Hepatocyte (in vitro differentiated cells): ENCODE data around the gene TTC7B. TPM values are rescaled to one million over a fixed set of nuclear protein-coding genes. Genes with fewer than 3 reads are reported as not detected.

ENCODE experiments used
- DNase-seq: peaks from one replicate; pipeline ENCODE4 v3.0.0-alpha.2; 2016; ENCODE audit warnings: low spot score
- H2AFZ ChIP-seq: fragments of 200-600 bp; sonication (generic); 2 replicates; pipeline ENCODE4 v1.6.0; 2016; ENCODE audit warnings: antibody characterized with exemption, mild to moderate bottlenecking
- H3K27ac ChIP-seq: fragments of 200-600 bp; sonication (generic); 2 replicates; pipeline ENCODE4 v1.5.1; 2016; ENCODE audit warnings: mild to moderate bottlenecking
- H3K27me3 ChIP-seq: fragments of 200-600 bp; sonication (generic); 2 replicates; pipeline ENCODE4 v1.6.1; 2016
- H3K36me3 ChIP-seq: fragments of 200-600 bp; sonication (generic); replicated peaks from 2 replicates; pipeline ENCODE4 v1.5.1; 2016; ENCODE audit warnings: low read depth; ENCODE audit not compliant: insufficient read depth
- H3K4me1 ChIP-seq: fragments of 200-600 bp; sonication (generic); 2 replicates; pipeline ENCODE4 v1.5.1; 2016; ENCODE audit warnings: mild to moderate bottlenecking, moderate library complexity; ENCODE audit not compliant: insufficient read depth
- H3K4me2 ChIP-seq: fragments of 200-600 bp; sonication (generic); 2 replicates; pipeline ENCODE4 v1.6.0; 2016
- H3K4me3 ChIP-seq: fragments of 200-600 bp; sonication (generic); 2 replicates; pipeline ENCODE4 v1.5.1; 2016; ENCODE audit warnings: mild to moderate bottlenecking
- H3K79me2 ChIP-seq: fragments of 200-600 bp; sonication (generic); 2 replicates; pipeline ENCODE4 v1.6.0; 2017; ENCODE audit warnings: mild to moderate bottlenecking
- H3K9me2 ChIP-seq: fragments of 200-600 bp; sonication (generic); replicated peaks from 2 replicates; pipeline ENCODE4 v1.6.0; 2017; ENCODE audit warnings: mild to moderate bottlenecking; ENCODE audit not compliant: insufficient read depth
- H3K9me3 ChIP-seq: fragments of 200-600 bp; sonication (generic); 2 replicates; pipeline ENCODE4 v1.5.1; 2016; ENCODE audit warnings: low read depth, mild to moderate bottlenecking
- H4K20me1 ChIP-seq: fragments of 200-600 bp; sonication (generic); 2 replicates; pipeline ENCODE4 v1.6.0; 2016; ENCODE audit warnings: mild to moderate bottlenecking; ENCODE audit not compliant: insufficient read depth, poor library complexity, severe bottlenecking
- EZH2 ChIP-seq: fragments of 200-600 bp; sonication (generic); IDR thresholded peaks from 2 replicates; pipeline ENCODE4 v1.6.1; 2016; ENCODE audit warnings: antibody characterized with exemption, mild to moderate bottlenecking, borderline replicate concordance
- EZH2phosphoT487 ChIP-seq: fragments of 200-600 bp; sonication (generic); IDR thresholded peaks from one replicate; pipeline ENCODE4 v1.6.1; 2018; ENCODE audit warnings: antibody characterized with exemption, mild to moderate bottlenecking, low read depth, moderate library complexity; ENCODE audit not compliant: unreplicated experiment, severe bottlenecking
- WGBS: methylation state at CpG from one replicate; pipeline ENCODE4 v1.1.6; 2016; ENCODE audit warnings: low lambda C conversion rate; ENCODE audit errors: missing lambda C conversion rate; 5-methylcytosine and 5-hydroxymethylcytosine counted together
- polyA plus RNA-seq: library from polyadenylated mRNA; unstranded; fragments of >200 nt; fragmentation: Nextera tagmentation; extraction: Ambion mirVana; gene quantifications from 2 replicates; pipeline ENCODE4 v1.2.1, GENCODE V29; 2016
- total RNA-seq: library from RNA; depleted of rRNA; stranded (reverse); fragments of >200 nt; gene quantifications from 2 replicates; pipeline ENCODE4 v1.2.3, GENCODE V29; 2014
- TF ChIP-seq, protein P1 (sequence below): fragments of 200-600 bp; sonication (generic); IDR thresholded peaks from 2 replicates; pipeline ENCODE4 v1.5.1; 2016; ENCODE audit warnings: antibody characterized with exemption, mild to moderate bottlenecking; ENCODE audit not compliant: poor library complexity

The TTC7B gene
- total and polyA plus RNA-seq, 2 experiments from 2014 or later: 10.7 to 25.5 TPM

GRCh38 chr14:90675399-90675798 is 140.8 kb downstream of the TTC7B start:
- H2AFZ ChIP-seq: no peak overlapping the region

DNA sequence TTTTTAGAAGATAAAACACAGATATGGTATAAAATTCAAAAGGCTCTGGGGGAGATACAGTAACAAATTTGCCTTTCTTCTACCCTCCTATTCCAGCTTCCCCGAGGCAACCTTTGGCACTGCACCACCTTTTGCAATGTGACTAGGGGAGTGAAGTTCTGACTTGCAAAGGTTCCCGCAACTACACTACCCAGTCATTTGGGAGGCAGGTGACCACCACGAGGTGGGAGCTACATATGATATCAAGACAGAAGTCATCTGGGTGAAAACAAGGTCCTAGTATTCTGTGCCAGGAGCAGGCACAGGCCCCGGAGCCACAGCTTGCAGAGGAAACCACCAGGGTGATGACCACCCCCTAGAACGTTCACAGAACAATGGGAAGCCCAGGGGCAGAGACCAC is 141.5 kb downstream of the TTC7B start:
- H3K4me3 ChIP-seq: no peak overlapping the region
- H3K27me3 ChIP-seq: no peaks in the 10 kb centered on the region
- no peaks in the 10 kb centered on the region for H4K20me1 ChIP-seq
- TF ChIP-seq EZH2 (no peak), EZH2phosphoT487 (no peak)
- TF ChIP-seq, protein P1, sequence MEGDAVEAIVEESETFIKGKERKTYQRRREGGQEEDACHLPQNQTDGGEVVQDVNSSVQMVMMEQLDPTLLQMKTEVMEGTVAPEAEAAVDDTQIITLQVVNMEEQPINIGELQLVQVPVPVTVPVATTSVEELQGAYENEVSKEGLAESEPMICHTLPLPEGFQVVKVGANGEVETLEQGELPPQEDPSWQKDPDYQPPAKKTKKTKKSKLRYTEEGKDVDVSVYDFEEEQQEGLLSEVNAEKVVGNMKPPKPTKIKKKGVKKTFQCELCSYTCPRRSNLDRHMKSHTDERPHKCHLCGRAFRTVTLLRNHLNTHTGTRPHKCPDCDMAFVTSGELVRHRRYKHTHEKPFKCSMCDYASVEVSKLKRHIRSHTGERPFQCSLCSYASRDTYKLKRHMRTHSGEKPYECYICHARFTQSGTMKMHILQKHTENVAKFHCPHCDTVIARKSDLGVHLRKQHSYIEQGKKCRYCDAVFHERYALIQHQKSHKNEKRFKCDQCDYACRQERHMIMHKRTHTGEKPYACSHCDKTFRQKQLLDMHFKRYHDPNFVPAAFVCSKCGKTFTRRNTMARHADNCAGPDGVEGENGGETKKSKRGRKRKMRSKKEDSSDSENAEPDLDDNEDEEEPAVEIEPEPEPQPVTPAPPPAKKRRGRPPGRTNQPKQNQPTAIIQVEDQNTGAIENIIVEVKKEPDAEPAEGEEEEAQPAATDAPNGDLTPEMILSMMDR: no peak
- H3K27ac ChIP-seq: no peak overlapping the region
- H3K9me3 ChIP-seq: no peaks in the 10 kb centered on the region
- no peaks in the 10 kb centered on the region for H3K9me2 ChIP-seq
- no peak overlapping the region for H2AFZ ChIP-seq
- H3K4me1 ChIP-seq: no peaks in the 10 kb centered on the region
- H3K4me2 ChIP-seq: no peak overlapping the region
- DNase-seq: no peak
- H3K36me3 ChIP-seq: no peaks in the 10 kb centered on the region
- 84% methylated on average over 5 of the region's 5 CpGs for WGBS
- H3K79me2 ChIP-seq: no peaks in the 10 kb centered on the region

More at GRCh38 chr14:90675399-90675798, 140.8 kb downstream of the TTC7B start:
- no peaks in the 10 kb centered on the region for H4K20me1 ChIP-seq
- H3K4me3 ChIP-seq: no peak overlapping the region
- no peaks in the 10 kb centered on the region for H3K79me2 ChIP-seq
- no peaks in the 10 kb centered on the region for H3K27me3 ChIP-seq
- H3K4me1 ChIP-seq: no peaks in the 10 kb centered on the region
- DNase-seq: no peak
- no peak overlapping the region for H3K4me2 ChIP-seq
- no peak overlapping the region for H3K27ac ChIP-seq
- no peak for TF ChIP-seq EZH2
- TF ChIP-seq, protein P1: no peak
- no peak for TF ChIP-seq EZH2phosphoT487
- no peaks in the 10 kb centered on the region for H3K9me2 ChIP-seq
- H3K9me3 ChIP-seq: no peaks in the 10 kb centered on the region
- H3K36me3 ChIP-seq: no peaks in the 10 kb centered on the region
- 94% methylated on average over 7 of the region's 7 CpGs for WGBS

- H3K4me3 ChIP-seq: no peak overlapping the region
- H2AFZ ChIP-seq: no peak overlapping the region
- no peaks in the 10 kb centered on the region for H3K9me2 ChIP-seq
- H3K4me1 ChIP-seq: no peaks in the 10 kb centered on the region
- H3K36me3 ChIP-seq: no peaks in the 10 kb centered on the region
- no peaks in the 10 kb centered on the region for H3K9me3 ChIP-seq
- 96% methylated on average over 7 of the region's 8 CpGs for WGBS
- TF ChIP-seq EZH2phosphoT487: no peak
- TF ChIP-seq, protein P1: no peak
- TF ChIP-seq EZH2: no peak
- no peaks in the 10 kb centered on the region for H3K27me3 ChIP-seq
- no peak overlapping the region for H3K4me2 ChIP-seq
- H3K27ac ChIP-seq: no peak overlapping the region
- H3K79me2 ChIP-seq: no peaks in the 10 kb centered on the region
- H4K20me1 ChIP-seq: no peaks in the 10 kb centered on the region
- no peak for DNase-seq
Measured at GRCh38 chr14:90674043-90674670, 142.1 kb downstream of the TTC7B start.
